HG02763 (cell line): ENCODE data around the gene RASIP1.
"Not testable (repeated sequence)": the region's sequence is repeated elsewhere in the genome, so short reads cannot be mapped to it uniquely, and the experiment has no call there.

Source experiments
- ATAC-seq: cut with Tn5 transposase; IDR thresholded peaks from one replicate; pipeline ENCODE4 v1.9.1; 2021; ENCODE audit warnings: mild to moderate bottlenecking, moderate library complexity; ENCODE audit not compliant: unreplicated experiment

Gene RASIP1

DNA sequence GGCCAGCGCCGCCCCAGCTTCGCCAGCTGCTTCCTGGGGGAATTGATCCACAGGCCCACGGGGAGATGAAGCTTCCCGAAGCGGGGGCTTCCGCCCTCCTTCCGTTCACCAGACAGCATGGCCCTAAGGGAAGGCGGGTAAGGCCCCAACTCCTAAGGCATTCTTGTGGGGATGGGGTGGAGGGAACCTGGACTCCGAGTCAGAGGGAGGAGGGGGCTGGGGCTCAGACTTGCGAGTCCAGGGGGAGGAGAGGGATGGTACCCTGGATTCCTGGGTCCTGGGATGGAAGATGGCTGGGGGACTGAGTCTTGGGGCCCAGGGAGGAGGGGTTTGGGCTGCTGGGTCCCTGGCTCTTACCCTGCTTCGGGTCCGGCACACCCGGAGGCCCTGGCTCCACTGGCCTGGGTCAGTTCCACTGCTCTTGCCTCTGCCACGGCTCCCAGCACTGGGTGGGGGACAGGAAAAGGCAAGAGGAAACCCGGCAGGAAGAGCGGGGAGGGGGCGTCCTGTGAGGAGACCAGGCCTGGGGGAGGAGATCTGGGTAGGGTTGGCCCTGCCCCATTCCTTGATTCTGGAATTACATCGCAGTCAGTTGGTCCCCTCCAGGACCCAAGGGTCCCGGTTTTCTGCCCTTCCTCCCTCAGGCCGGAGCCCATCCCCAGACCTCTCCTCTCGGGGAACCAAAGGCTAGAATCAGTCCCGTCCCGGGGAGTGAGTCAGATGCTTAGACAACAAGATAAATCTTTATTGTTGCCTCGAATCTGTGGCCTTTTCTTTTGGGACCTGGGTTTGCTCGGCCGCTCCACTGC lies at the start of gene RASIP1:
Gene RASIP1 (minus strand): TSS at position 447 of the 809 bp plus-strand sequence. CDS start 328 bp downstream, at position 119.
- no peak for ATAC-seq

- not testable (repeated sequence) for ATAC-seq
Observed at GRCh38 chr19:48787331-48787730, 46.9 kb upstream of the RASIP1 start.

GRCh38 chr19:48786422-48786821 lies 46.0 kb upstream of the RASIP1 start:
- ATAC-seq: not testable (repeated sequence)

DNA sequence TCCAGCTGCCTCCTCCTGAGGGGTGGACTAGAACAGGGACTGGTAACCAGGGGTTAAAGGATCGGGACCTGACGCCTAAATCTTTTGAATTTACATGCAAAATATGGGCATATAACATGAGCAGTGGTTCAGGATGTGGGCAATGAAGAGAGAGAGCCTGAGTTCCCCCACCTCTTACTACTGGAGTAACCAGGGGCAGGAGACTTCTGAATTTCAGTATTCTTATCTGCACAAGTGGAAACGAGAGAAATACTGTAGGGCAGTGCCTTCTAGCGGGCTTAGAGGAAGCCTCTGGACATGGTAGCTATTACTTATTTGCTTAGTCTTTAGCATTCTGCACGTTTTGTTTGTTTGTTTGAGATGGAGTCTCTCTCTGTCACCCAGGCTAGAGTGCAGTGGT lies 44.1 kb upstream of the RASIP1 start:
- ATAC-seq: no peak

DNA sequence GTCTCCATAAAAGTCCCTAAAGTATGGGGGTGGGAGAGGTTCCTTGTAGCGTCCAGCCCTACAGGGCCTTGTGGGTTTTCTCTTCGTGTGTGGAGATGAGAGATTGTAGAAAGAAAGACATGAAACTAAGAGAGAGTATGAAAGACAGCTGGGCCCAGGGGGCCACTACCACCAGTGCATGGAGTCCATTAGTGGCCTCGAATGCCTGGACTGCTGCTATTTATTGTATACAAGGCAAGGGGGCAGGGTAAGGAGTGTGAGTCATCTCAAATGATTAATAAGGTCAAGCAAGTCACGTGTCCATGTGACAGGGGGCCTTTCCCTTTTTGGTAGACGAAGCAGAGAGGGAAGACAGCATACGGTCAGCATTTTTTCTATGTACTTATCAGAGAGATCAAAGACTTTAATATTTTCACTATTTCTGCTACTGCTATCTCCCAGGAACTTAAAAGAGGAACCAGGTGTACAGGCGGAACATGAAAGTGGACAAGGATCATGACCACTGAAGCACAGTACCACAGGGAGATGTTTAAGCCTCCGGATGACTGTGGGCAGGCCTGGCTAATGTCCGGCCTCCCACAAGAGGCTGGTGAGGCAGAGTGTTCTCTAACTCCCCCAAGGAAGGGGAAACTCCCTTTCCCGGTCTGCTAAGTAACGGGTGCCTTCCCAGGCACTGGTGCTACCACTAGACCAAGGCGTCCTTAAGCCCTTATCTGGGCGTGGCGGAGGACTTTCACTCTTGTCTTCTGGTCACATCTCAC lies 40.4 kb upstream of the RASIP1 start:
- ATAC-seq: no peak

- no peak for ATAC-seq
Observed at GRCh38 chr19:48779636-48780035, 39.2 kb upstream of the RASIP1 start.

GRCh38 chr19:48777720-48778119 lies 37.3 kb upstream of the RASIP1 start:
- no peak for ATAC-seq

- no peak for ATAC-seq
Observed at GRCh38 chr19:48777139-48777538, 36.7 kb upstream of the RASIP1 start.

- no peak for ATAC-seq
Observed at GRCh38 chr19:48772503-48772953, 32.1 kb upstream of the RASIP1 start.

DNA sequence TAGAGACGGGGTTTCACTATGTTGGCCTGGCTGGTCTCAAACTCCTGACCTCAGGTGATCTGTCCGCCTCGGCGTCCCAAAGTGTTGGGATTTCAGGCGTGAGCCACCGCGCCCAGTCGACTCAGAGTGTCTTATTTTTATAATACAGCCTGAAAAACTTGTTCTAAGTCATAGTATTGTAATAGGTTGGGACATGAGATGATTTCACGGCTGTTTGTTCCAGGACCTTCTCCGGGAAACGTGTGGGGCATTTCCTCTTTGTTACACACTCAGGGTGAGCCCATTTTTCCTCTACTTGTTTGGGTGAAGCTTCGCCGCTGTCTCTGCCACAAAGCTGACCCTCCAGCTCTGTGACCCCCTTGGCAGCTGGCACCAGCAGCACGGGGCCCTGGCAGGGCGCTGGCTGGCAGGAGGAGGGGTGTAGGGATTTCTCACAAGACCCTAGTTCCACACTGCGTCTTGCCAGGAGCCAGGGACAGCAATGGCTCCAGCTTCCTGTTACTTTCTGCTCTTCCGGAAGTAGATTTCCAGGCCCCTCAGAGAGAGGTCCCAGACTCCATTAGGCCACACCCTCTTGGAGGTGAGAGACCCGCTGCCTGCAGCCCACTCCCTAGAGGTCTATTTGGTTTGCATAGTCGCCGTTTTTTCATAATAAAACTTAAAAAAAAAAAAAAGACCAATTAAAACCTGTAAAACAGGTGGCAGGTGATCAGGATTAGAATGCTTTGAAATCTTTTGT lies 30.5 kb upstream of the RASIP1 start:
- no peak for ATAC-seq

GRCh38 chr19:48770266-48770665 lies 29.9 kb upstream of the RASIP1 start:
- ATAC-seq: no peak

GRCh38 chr19:48768994-48769713 lies 28.7 kb upstream of the RASIP1 start:
- ATAC-seq: no peak

GRCh38 chr19:48768171-48768753 lies 27.9 kb upstream of the RASIP1 start:
- not testable (repeated sequence) for ATAC-seq

- not testable (repeated sequence) for ATAC-seq
Observed at GRCh38 chr19:48765816-48766215, 25.4 kb upstream of the RASIP1 start.

DNA sequence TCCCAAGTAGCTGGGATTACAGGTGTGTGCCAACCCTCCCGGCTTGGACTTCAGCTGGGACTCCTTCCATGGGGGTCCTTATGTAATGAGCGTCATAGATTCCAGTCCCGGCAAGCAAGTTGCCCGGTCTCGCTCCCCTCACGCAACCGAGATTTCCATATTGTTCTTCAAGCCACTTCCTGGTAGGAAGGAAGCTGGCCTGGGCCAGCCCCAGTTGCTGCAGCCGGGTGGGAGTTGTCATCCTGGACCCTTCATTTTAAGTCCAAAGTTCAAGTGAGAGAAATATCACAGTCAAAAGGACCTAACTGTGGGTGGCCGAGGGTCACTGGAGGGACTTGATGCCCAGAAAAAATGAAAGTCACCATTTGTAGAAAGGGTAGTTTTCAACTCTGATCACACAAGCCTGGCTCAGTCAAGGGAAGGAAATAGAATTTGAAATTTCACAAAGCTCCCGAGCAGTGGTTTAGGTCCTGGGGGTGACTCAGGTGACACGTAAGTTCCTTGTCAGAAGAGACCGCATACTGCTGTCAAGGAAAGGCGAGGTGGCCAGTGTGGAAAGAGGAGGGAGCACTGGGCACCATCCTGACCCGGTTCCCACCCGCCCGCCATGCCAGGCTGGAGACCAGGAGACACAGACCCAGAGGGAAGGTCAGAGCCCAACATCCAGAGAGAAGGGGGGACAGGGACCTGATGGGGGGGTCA lies 20.2 kb upstream of the RASIP1 start:
- ATAC-seq: no peak

- no peak for ATAC-seq
Observed at GRCh38 chr19:48757741-48758144, 17.3 kb upstream of the RASIP1 start.

DNA sequence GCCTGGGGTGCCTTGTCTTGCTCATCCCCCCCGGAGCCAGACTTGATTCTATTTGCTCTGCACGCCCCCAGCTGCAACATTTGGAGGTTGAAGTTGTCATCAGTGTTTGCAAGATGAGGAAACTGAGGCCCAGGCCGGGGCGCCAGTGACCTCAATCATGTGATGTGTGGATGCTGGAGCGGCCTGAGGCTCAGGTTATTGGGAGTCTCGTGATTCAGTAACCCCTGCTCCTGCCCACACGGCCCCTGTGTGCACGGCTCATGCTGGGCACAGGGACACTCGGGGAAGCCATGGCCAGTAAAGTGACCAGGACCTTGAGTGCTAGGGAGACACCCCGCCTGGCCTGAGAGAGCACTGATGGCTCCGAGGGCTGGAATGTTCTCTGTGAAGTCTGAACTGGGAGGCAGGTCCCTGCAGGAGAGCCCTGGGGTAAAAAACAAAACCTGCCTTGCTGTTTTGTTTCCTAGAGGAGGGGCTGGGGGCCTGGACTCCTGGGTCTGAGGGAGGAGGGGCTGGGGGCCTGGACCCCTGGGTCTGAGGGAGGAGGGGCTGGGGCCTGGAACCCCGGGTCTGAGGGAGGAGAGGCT lies 16.8 kb upstream of the RASIP1 start:
- ATAC-seq: no peak

DNA sequence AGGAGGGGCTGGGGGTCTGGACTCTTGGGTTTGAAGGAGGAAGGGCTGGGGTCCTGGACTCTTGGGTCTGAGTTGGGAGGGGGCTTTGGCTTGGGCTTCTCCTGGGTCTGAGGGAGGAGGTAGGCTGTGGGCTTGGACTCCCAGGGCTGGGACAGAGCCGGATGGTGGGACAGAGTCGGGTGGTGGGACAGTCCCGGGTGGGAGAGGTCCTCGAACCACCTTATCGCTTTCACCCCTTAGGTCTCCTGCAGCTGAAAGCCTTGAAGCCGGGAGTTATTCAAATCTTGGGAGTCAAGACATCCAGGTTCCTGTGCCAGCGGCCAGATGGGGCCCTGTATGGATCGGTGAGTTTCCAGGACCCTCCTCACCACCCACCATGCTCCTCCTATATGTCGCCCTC lies 16.3 kb upstream of the RASIP1 start:
- no peak for ATAC-seq

GRCh38 chr19:48756212-48756611 lies 15.8 kb upstream of the RASIP1 start:
- ATAC-seq: no peak
